H1 (cell line): Measurements from ENCODE around the gene PPFIA4. TPM values are rescaled to one million over a fixed set of nuclear protein-coding genes. Genes with fewer than 3 reads are reported as not detected.

Experiments
- CTCF ChIA-PET: fragments of 300-600 bp; sonication (Branson Sonifier 250); formaldehyde crosslinking; loops from one replicate; lab custom pipeline; 2021; ENCODE audit not compliant: partially characterized antibody; lab: Charles Lee
- POLR2A ChIA-PET: fragments of 300-600 bp; sonication (Branson Sonifier 250); formaldehyde crosslinking; loops from one replicate; lab custom pipeline; 2021; ENCODE audit warnings: inconsistent platforms; ENCODE audit not compliant: partially characterized antibody; lab: Charles Lee
- DNase-seq, 2 experiments: peaks; one replicate each; pipeline versions ENCODE4 v3.0.0 to v3.0.0-alpha.2; 2010 to 2022; ENCODE audit warnings: low spot score in 2 of 2, low read depth in 1 of 2, mixed read lengths in 1 of 2
- FAIRE-seq: peaks from 2 replicates; lab custom pipeline; 2011; peaks lifted over from hg19 to GRCh38; lab: Jason Lieb, UNC
- H2AFZ ChIP-seq: 2 replicates; pipeline ENCODE4 v1.8.1; 2012; ENCODE audit warnings: low read length, inconsistent platforms
- H2AK5ac ChIP-seq: 2 replicates; pipeline ENCODE4 v1.6.1; 2013; ENCODE audit warnings: low read depth, low read length
- H2BK120ac ChIP-seq: replicated peaks from 2 replicates; pipeline ENCODE3; 2013; ENCODE audit warnings: low read depth, low read length, inconsistent platforms
- H2BK12ac ChIP-seq: 2 replicates; pipeline ENCODE4 v1.6.1; 2013; ENCODE audit warnings: low read depth, low read length
- H2BK15ac ChIP-seq: 2 replicates; pipeline ENCODE4 v1.6.1; 2013; ENCODE audit warnings: low read length
- H2BK20ac ChIP-seq: 2 replicates; pipeline ENCODE4 v1.6.1; 2013; ENCODE audit warnings: low read length
- H2BK5ac ChIP-seq: 2 replicates; pipeline ENCODE4 v1.6.1; 2013; ENCODE audit warnings: low read depth, low read length
- H3K14ac ChIP-seq: 2 replicates; pipeline ENCODE4 v1.6.1; 2013; ENCODE audit warnings: inconsistent platforms; ENCODE audit not compliant: insufficient read length
- H3K18ac ChIP-seq: 2 replicates; pipeline ENCODE4 v1.6.1; 2013; ENCODE audit warnings: low read length; ENCODE audit errors: extremely low read depth
- H3K23ac ChIP-seq: 2 replicates; pipeline ENCODE4 v1.6.1; 2013; ENCODE audit warnings: inconsistent platforms; ENCODE audit not compliant: insufficient read length
- H3K23me2 ChIP-seq: 2 replicates; pipeline ENCODE4 v1.6.1; 2013; ENCODE audit warnings: low read depth, low read length
- H3K27ac ChIP-seq: 2 replicates; pipeline ENCODE4 v1.6.1; 2011; ENCODE audit warnings: low read depth, low read length, inconsistent platforms
- H3K27me3 ChIP-seq, 4 experiments: replicated peaks in 1 of 4; 1 replicate in 1 of 4; 2 replicates in 3 of 4; pipeline versions ENCODE4 v1.6.1 to v1.8.1; 2011 to 2013; ENCODE audit warnings: low read length in 3 of 4, mild to moderate bottlenecking in 3 of 4, inconsistent platforms in 2 of 4, mixed read lengths in 2 of 4, moderate library complexity in 1 of 4; ENCODE audit not compliant: control insufficient read depth in 3 of 4, insufficient read depth in 3 of 4; ENCODE audit errors: extremely low read depth in 1 of 4
- H3K36me3 ChIP-seq, 4 experiments: 2 replicates each; pipeline versions ENCODE4 v1.6.1 to v1.8.1; 2011 to 2013; ENCODE audit warnings: mild to moderate bottlenecking in 4 of 4, low read length in 3 of 4, moderate library complexity in 2 of 4, control low read depth in 1 of 4, inconsistent platforms in 1 of 4; ENCODE audit not compliant: insufficient read depth in 4 of 4, control insufficient read depth in 2 of 4
- H3K4ac ChIP-seq: replicated peaks from 2 replicates; pipeline ENCODE3; 2013; ENCODE audit warnings: low read length, low read depth, mixed read lengths, inconsistent platforms; ENCODE audit not compliant: insufficient read length
- H3K4me1 ChIP-seq, 4 experiments: replicated peaks in 1 of 4; 1 replicate in 1 of 4; 2 replicates in 3 of 4; pipeline versions ENCODE4 v1.6.1 to v1.8.1; 2011 to 2013; ENCODE audit warnings: low read length in 3 of 4, inconsistent platforms in 2 of 4, mixed read lengths in 1 of 4; ENCODE audit not compliant: insufficient read depth in 4 of 4, control insufficient read depth in 3 of 4
- H3K4me2 ChIP-seq, 2 experiments: 2 replicates each; pipeline versions ENCODE4 v1.6.1 to v1.8.1; 2011 to 2013; ENCODE audit warnings: low read depth in 2 of 2, low read length in 2 of 2, control low read depth in 1 of 2, inconsistent platforms in 1 of 2, mild to moderate bottlenecking in 1 of 2; ENCODE audit not compliant: insufficient read depth in 1 of 2
- H3K4me3 ChIP-seq, 4 experiments: fragments of 200-600, 300-600 bp in 1 of 4; sonication (generic), shearing (Covaris generic), sonication (Bioruptor Twin) in 1 of 4; 2 replicates each; pipeline versions ENCODE4 v1.5.1 to v1.8.1; 2011 to 2016; ENCODE audit warnings: low read length in 4 of 4, low read depth in 3 of 4, control low read depth in 2 of 4, inconsistent platforms in 2 of 4, mild to moderate bottlenecking in 2 of 4, mixed read lengths in 1 of 4, moderate library complexity in 1 of 4; ENCODE audit not compliant: insufficient read depth in 2 of 4; ENCODE audit errors: extremely low read depth in 1 of 4
- H3K56ac ChIP-seq: replicated peaks from 2 replicates; pipeline ENCODE3; 2013; ENCODE audit warnings: low read depth, mild to moderate bottlenecking, mixed read lengths, low read length, inconsistent platforms; ENCODE audit not compliant: insufficient read length
- H3K79me1 ChIP-seq: 2 replicates; pipeline ENCODE4 v1.6.1; 2013; ENCODE audit warnings: low read depth, low read length, control low read depth
- H3K79me2 ChIP-seq, 2 experiments: 2 replicates each; pipeline versions ENCODE4 v1.6.1 to v1.8.1; 2012 to 2013; ENCODE audit warnings: low read length in 2 of 2, mild to moderate bottlenecking in 2 of 2, inconsistent platforms in 1 of 2; ENCODE audit not compliant: insufficient read depth in 2 of 2, control insufficient read depth in 1 of 2
- H3K9ac ChIP-seq, 4 experiments: replicated peaks in 1 of 4; 1 replicate in 1 of 4; 2 replicates in 3 of 4; pipeline versions ENCODE4 v1.6.1 to v1.8.1; 2011 to 2013; ENCODE audit warnings: low read depth in 3 of 4, low read length in 3 of 4, control low read depth in 2 of 4, mild to moderate bottlenecking in 2 of 4, moderate library complexity in 2 of 4, inconsistent platforms in 1 of 4; ENCODE audit errors: extremely low read depth in 1 of 4
- H3K9me3 ChIP-seq, 2 experiments: 2 replicates each; pipeline versions ENCODE4 v1.6.1 to v1.8.1; 2012 to 2013; ENCODE audit warnings: mild to moderate bottlenecking in 2 of 2, moderate library complexity in 2 of 2, control low read depth in 1 of 2, inconsistent platforms in 1 of 2, low read depth in 1 of 2, low read length in 1 of 2, mixed read lengths in 1 of 2; ENCODE audit not compliant: insufficient read depth in 2 of 2
- H4K20me1 ChIP-seq, 2 experiments: replicated peaks in 1 of 2; 2 replicates each; pipeline versions ENCODE3 to v1.8.1; 2011 to 2013; ENCODE audit warnings: inconsistent platforms in 2 of 2, low read length in 2 of 2, mild to moderate bottlenecking in 1 of 2; ENCODE audit not compliant: insufficient read depth in 2 of 2, control insufficient read depth in 1 of 2
- H4K5ac ChIP-seq: 2 replicates; pipeline ENCODE4 v1.6.1; 2013; ENCODE audit warnings: low read length, low read depth, mixed read lengths, inconsistent platforms; ENCODE audit not compliant: insufficient read length
- H4K8ac ChIP-seq: 2 replicates; pipeline ENCODE4 v1.8.0; 2013; ENCODE audit warnings: mild to moderate bottlenecking, moderate library complexity, low read length, inconsistent platforms; ENCODE audit not compliant: insufficient read depth; ENCODE audit errors: extremely low read depth
- H4K91ac ChIP-seq: replicated peaks from 2 replicates; pipeline ENCODE3; 2013; ENCODE audit warnings: low read length, mixed read lengths, inconsistent platforms; ENCODE audit not compliant: insufficient read length
- BRCA1 ChIP-seq: IDR thresholded peaks from 2 replicates; pipeline ENCODE4 v1.6.1; 2012; ENCODE audit warnings: low read depth, low read length, improper control_type of control experiment
- HDAC2 ChIP-seq, 2 experiments: fragments of 300-600 bp in 1 of 2; sonication (generic) in 1 of 2; IDR thresholded peaks; 2 replicates each; pipeline ENCODE4 v1.6.1; 2011 to 2012; ENCODE audit warnings: low read depth in 2 of 2, low read length in 2 of 2, mild to moderate bottlenecking in 2 of 2, moderate library complexity in 2 of 2, borderline replicate concordance in 1 of 2, inconsistent platforms in 1 of 2
- KDM1A ChIP-seq: fragments of 200-600, 300-600 bp; sonication (generic); IDR thresholded peaks from 2 replicates; pipeline ENCODE4 v1.7.1; 2016; ENCODE audit warnings: mild to moderate bottlenecking, low read length, borderline replicate concordance
- POLR2AphosphoS5 ChIP-seq: IDR thresholded peaks from 2 replicates; pipeline ENCODE4 v1.6.1; 2011; ENCODE audit warnings: low read depth, low read length
- RAD21 ChIP-seq, 2 experiments: IDR thresholded peaks in 1 of 2; conservative IDR thresholded peaks in 1 of 2; 2 replicates each; pipeline ENCODE4 v1.6.1; 2011; ENCODE audit warnings: low read depth in 2 of 2, low read length in 2 of 2, improper control_type of control experiment in 1 of 2, inconsistent platforms in 1 of 2, mild to moderate bottlenecking in 1 of 2, moderate library complexity in 1 of 2
- YY1 ChIP-seq: IDR thresholded peaks from 2 replicates; pipeline ENCODE4 v1.6.1; 2011; ENCODE audit warnings: low read depth, mild to moderate bottlenecking, low read length
- WGBS, 2 experiments: shearing (Covaris generic) in 1 of 2; methylation state at CpG; one replicate each; pipeline versions ENCODE4 v1.1.6 to v1.1.7; 2013 to 2015; ENCODE audit warnings: low lambda C conversion rate in 2 of 2, mixed read lengths in 2 of 2, inconsistent platforms in 1 of 2, low coverage in 1 of 2, missing lambda C conversion rate in 1 of 2; ENCODE audit not compliant: insufficient replicate concordance in 2 of 2, insufficient coverage in 1 of 2, insufficient read length in 1 of 2; ENCODE audit errors: extremely low coverage in 1 of 2, missing lambda C conversion rate in 1 of 2; 5-methylcytosine and 5-hydroxymethylcytosine counted together
- polyA plus RNA-seq, 7 experiments: library from polyadenylated mRNA; depleted of rRNA in 3 of 7; stranded (reverse) in 5 of 7; unstranded in 2 of 7; fragments of >200 nt in 5 of 7; fragments of 200-250 nt in 2 of 7; gene quantifications; 1 replicate in 5 of 7; 2 replicates in 1 of 7; 4 replicates in 1 of 7; pipeline versions ENCODE4 v1.2.1 to v1.2.3, GENCODE V29; 2011 to 2013; ENCODE audit warnings: missing spikeins in 2 of 7, mixed read lengths in 2 of 7
- total RNA-seq: library from RNA; stranded (reverse); fragmentation: NEBNext Ultra II Directional; extraction: Animal tissue kit (Norgen Biotek cat#: 25700); gene quantifications from 2 replicates; pipeline ENCODE4 v1.2.1, GENCODE V29; 2021
- TF ChIP-seq, protein P1 (sequence below), 3 experiments: IDR thresholded peaks; 1 replicate in 2 of 3; 2 replicates in 1 of 3; pipeline versions ENCODE4 v1.5.1 to v1.6.1; 2011; ENCODE audit warnings: low read length in 3 of 3, mild to moderate bottlenecking in 3 of 3, inconsistent platforms in 2 of 3, low read depth in 1 of 3, moderate library complexity in 1 of 3; ENCODE audit not compliant: insufficient read depth in 1 of 3; ENCODE audit errors: control extremely low read depth in 1 of 3

Gene PPFIA4
- total and polyA plus RNA-seq, 2 of the 8 experiments (the other 6 are each of a cell fraction or from before 2014, with no cell fraction given) = 9.0 to 9.9 TPM

DNA sequence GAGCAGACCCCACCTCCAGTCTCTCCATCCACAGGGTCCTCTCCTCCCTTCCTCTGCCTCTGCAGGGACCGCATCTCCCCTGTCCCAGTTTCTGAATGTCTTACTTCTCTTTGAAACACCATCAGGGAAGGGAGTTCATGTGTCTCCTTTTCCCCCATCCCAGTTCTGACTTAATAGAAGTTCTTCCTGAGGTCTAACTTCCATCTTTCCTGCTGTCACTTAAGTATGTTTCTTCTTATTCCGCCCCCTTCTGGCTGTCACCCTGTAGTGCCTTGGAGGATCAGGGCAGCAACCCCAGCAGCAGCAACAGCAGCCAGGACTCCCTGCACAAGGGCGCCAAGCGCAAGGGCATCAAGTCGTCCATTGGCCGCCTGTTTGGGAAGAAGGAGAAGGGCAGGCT, 30.2 kb downstream of the PPFIA4 start:
- no peak overlapping the region for H3K23ac ChIP-seq
- no peak overlapping the region for H4K5ac ChIP-seq
- ChIA-PET CTCF (interaction anchor here (0.7 to 49.7 kb wide), 10 partner anchors 1 to 211 kb away, joined by 3 to 1089 read pairs (median 60); partner anchors contain the start of genes ADORA1, MYOG and PPFIA4), POLR2A (interaction anchor here (0.7 to 1.0 kb wide), 2 partner anchors 8 to 49 kb away, joined by 3 to 6 read pairs; no protein-coding TSS in a partner anchor)
- WGBS, 2 experiments = 87% methylated on average over 6 of the region's 6 CpGs; no CpG with 5 or more reads in 1 of the 2 experiments
- no peaks in the 10 kb centered on the region for H3K9me3 ChIP-seq
- no peak overlapping the region for H3K56ac ChIP-seq
- no peak overlapping the region for H3K18ac ChIP-seq
- H2BK120ac ChIP-seq = no peak overlapping the region
- peaks cover 0 to 3% (median 0%) of the 10 kb centered on the region in 4 experiments; a peak in 2 of 8 replicates for H3K36me3 ChIP-seq
- no peak overlapping the region for H3K9ac ChIP-seq
- peaks cover 10 to 25% (median 19%) of the 10 kb centered on the region in 4 experiments for H3K4me1 ChIP-seq
- H4K20me1 ChIP-seq = no peaks in the 10 kb centered on the region
- no peak overlapping the region for H2BK20ac ChIP-seq
- H3K79me1 ChIP-seq = no peaks in the 10 kb centered on the region
- H3K14ac ChIP-seq = no peak overlapping the region
- H4K91ac ChIP-seq = no peak overlapping the region
- no peak overlapping the region for H2BK5ac ChIP-seq
- no peak overlapping the region for H2AFZ ChIP-seq
- TF ChIP-seq, protein P1, sequence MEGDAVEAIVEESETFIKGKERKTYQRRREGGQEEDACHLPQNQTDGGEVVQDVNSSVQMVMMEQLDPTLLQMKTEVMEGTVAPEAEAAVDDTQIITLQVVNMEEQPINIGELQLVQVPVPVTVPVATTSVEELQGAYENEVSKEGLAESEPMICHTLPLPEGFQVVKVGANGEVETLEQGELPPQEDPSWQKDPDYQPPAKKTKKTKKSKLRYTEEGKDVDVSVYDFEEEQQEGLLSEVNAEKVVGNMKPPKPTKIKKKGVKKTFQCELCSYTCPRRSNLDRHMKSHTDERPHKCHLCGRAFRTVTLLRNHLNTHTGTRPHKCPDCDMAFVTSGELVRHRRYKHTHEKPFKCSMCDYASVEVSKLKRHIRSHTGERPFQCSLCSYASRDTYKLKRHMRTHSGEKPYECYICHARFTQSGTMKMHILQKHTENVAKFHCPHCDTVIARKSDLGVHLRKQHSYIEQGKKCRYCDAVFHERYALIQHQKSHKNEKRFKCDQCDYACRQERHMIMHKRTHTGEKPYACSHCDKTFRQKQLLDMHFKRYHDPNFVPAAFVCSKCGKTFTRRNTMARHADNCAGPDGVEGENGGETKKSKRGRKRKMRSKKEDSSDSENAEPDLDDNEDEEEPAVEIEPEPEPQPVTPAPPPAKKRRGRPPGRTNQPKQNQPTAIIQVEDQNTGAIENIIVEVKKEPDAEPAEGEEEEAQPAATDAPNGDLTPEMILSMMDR (IDR thresholded peaks at IDR 0.05; ENCODE audit: control extremely low read depth in 1 of 3, insufficient read depth in 1 of 3, low read depth in 1 of 3, low read length in 3 of 3) = peak; percentile 44 to 67 (median 57)
- TF ChIP-seq RAD21 (IDR thresholded peaks at IDR 0.05 in 1 of 2, conservative IDR thresholded peaks at IDR 0.05 in 1 of 2; ENCODE audit: low read depth in 2 of 2, low read length in 2 of 2) (peak in 1 of 2 experiments; percentile 26; a peak in 1 of 4 replicates), YY1 (0 out of 2 replicates have a peak, but pooled peaks have one; percentile 25), HDAC2 (IDR thresholded peaks at IDR 0.05; ENCODE audit: borderline replicate concordance in 1 of 2, low read depth in 2 of 2, low read length in 2 of 2) (peak in 1 of 2 experiments; percentile 88; a peak in 1 of 4 replicates), POLR2AphosphoS5 (no peak), KDM1A (peak; percentile 98), BRCA1 (no peak)
- H3K27ac ChIP-seq = no peak overlapping the region
- H2BK15ac ChIP-seq = no peak overlapping the region
- no peak overlapping the region for H3K4me3 ChIP-seq
- H3K4ac ChIP-seq = no peak overlapping the region
- H3K4me2 ChIP-seq = no peak overlapping the region
- no peak overlapping the region for H2BK12ac ChIP-seq
- no peaks in the 10 kb centered on the region for H3K23me2 ChIP-seq
- H4K8ac ChIP-seq = no peak overlapping the region
- DNase-seq (no peak), FAIRE-seq (no peak)
- H2AK5ac ChIP-seq = 0 out of 2 replicates have a peak overlapping the region, but pooled peaks have one; percentile 31
- no peaks in the 10 kb centered on the region for H3K79me2 ChIP-seq
- no peaks in the 10 kb centered on the region for H3K27me3 ChIP-seq
